HG03097 (cell line): ENCODE data around the gene FSTL4.

ENCODE experiments used
- ATAC-seq: cut with Tn5 transposase; IDR thresholded peaks from one replicate; pipeline ENCODE4 v1.9.1; 2021; ENCODE audit not compliant: unreplicated experiment, low FRiP score

The FSTL4 gene

DNA sequence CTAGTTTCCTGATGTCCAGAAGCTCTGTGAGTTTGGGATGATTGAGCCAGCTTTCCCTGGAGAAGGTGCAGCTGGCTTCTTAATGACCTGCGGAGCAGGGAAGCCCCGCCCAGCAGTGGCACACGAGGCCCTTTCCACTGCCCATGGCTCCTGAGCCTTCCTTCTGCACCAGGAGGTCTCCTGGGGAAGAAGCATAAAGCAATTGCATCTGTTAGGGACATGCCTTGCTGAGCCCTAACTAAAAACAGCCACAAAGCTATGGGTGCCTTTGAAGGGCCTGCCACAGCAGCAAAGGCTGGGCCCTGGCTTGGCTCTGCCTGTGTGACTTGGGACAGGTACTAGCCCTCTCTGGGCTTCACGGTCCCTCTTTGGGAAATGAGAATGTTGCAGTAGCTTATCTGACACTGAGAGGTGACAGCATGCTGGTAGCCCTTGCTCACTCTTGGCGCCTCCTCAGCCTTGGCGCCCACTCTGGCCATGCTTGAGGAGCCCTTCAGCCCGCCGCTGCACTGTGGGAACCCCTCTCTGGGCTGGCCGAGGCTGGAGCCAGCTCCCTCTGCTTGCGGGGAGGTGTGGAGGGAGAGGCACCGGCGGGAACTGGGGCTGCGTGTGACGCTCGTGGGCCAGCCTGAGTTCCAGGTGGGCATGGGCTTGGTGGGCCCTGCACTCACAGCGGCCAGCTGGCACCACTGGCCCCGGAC, 218.4 kb downstream of the FSTL4 start:
- ATAC-seq, result no peak

DNA sequence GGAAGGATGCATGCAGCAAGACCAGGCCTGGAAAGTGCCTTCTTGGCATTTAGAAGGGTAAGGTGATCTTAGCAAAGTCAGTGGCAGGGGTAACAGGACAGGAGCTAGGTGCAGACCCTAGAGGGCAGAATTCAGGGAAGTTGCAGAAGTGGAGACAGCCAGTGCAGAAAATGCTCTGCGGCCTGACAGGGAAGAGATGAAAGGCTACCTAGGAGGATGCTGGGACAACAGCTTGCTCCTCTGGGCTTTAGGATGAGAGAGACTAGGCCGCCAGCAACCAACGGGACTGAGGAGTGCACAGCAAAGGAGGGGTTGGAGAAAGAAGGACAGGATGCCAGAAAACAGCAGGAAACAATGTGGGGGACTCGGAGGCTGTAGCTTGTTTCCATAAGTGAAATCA, 219.9 kb downstream of the FSTL4 start:
- no peak for ATAC-seq

DNA sequence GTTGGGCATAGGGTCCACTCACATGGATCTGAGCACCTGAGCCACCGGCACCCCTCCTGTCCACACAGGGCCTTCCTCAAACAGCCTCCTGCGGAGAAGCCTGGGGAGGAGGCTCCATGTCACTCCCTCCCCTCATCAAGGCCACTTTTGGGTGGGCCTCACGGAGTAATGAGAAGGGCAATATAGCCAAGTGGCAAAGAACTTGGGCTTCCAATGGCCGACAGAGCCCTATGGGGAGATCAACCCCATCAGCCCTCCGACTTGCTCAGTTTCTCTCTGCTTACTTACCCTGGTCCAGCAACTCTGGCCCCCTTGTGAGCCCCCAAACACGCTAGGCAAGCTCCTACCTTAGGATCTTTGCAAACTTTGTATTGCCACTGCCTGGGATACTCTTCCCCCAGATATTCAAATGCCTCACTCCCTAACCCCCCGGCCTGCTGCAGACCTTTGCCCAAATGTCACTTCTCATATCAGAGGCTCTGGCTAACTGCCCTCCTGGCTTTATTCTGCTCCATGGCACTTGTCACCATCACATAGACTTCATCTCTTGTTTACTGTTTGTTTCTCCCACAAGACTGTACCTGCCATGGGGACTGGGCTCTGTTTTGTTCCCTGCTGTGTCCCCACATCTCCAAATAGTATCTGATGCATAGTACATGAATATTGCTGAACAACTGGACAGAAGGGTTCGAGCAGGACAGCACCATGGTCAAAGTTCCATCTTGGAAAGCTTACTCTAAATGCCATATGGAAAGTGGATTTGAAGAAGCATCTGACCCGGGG, 220.8 kb downstream of the FSTL4 start:
- ATAC-seq, result no peak

DNA sequence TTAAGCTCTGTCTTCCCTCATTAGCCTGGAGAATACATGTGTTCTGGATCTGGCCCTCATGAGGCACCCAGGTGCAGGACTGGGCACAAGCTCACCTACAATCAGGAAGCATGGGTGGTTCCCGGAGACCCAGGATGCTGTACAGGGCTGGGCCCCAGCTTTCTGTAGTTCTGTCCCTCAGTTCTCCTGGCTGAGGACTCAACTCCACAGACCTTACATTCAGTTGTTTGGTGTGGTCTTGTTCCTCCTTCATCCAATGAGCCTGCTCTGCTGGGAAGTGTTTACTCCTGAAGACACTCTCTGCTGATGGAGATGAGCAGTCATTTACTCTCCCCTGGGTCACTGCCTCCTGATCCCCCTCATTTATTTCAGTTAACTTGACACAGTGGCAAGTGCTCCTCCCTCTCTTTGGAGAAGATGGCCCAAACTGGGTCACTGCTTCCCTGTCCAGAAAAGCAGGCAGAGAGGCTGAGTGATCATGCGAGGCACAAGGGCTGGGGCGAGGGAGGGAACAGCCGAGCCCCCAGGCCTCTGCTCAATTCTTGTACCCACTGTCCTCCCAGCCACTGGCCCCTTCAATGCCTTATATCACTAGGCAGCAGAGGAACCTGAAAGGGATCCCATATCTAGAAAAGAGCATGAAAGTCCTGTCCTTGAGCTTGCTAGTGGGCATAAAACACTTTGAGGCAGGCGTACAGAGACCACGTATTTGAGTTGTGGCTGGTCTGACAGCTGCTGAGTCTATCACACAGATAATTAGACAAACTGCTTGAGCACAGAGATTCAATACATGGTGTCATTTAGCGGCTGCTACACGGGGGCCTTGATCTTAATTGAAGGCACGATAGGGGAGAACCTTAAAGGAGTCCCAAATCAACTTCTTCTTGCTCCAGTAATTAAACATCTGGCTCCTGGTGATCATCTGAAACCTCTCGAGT, 221.7 kb downstream of the FSTL4 start:
- no peak for ATAC-seq

DNA sequence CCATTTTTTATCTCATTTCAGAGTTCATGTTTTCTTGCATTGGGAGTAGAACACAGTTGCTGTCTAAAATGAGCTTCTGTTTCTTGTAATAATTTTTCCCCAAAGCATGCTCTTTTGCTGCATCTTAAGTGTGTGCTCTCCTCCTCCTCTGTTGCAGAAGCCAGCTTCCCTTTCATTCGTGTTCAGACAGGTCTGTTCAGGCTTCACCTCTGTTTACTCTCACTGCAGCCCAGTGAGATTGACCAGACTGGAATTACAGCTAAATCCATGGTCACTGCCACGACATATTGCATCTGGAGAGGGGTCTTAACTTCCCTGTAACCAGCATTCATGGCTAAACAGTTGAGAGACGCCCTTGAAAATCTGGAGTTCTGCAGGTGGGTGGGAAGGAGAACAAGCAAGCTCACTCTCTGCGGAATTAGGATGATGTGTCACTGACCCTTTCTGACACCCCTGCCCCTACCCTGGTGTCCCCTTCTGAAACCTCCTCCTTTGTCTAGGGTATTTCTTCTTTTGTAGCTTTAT, 223.2 kb downstream of the FSTL4 start:
- ATAC-seq, result no peak

DNA sequence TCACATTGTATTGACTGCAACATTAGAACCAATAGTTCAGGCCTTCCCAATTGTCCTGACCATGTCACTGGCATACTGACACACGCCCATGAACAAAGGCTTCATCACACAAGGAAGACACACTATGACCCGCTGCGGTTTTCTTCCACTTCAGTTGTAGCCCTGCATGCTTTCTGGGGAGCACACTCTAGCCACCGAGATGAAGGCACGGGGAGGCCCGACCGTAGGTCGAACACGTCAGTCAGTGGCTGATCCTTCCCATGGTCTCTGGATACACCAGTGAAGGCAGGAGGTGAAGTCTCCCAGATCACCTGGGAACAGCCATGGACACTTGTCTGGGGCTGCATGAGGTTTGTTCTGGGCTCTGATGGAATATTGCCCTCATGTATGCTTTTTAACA, 224.7 kb downstream of the FSTL4 start:
- no peak for ATAC-seq

DNA sequence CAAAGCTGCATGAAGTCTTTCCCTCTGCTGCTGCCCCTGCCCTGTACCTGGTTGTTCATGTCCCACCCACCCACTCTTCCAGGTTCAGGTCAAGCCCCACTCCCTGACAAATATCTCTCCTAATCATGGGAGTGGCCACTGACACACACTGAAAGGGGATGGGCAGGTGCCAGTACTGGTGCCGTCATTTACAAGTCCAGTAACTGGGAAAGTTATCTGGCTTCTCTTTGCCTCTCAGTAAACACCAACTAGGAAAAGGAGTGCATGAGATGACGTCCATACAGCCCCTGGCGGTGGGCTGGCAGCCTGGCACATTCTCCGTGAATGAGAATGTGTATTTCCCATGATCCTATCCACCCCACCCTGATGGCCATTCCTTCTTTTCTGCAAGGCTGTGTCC, 225.2 kb downstream of the FSTL4 start:
- ATAC-seq, result no peak

DNA sequence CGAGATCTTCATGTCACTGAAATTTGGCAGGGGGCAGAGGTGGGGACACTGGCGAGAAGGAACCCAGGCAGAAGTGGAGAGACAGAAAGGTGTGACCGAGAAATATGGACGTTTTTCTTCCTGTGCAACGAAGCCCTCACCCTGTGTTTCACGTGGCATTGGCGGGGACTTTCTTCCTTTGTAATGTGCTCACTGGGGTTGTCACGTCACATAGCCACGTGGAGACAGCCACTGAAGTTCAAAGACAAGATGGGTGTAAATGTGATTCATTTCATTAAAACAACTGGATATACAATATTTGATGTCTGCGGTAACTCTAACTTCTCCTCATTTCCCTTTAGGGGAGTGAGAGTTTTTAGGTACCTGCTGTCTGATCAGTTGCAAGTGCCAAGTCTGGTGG, 225.7 kb downstream of the FSTL4 start:
- ATAC-seq, result no peak

DNA sequence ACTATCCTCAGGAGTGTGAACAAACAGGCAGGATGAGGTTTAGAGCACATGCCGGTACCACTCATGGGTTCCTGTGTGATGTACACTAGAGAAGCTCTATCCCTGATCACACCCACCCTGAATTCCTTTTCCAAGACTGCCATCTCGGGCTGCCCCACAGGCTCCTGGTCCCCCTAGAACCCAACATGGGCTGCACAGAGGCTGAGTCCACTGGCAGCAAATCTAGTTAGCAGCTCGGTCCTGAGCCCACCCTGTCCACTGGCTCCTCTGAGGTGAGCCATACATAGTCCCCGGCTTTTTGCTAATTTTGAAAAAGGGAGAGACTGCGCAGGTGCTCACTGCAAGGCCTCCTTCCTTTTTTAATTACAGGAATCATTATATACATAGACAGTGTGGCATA, 227.0 kb downstream of the FSTL4 start:
- no peak for ATAC-seq

DNA sequence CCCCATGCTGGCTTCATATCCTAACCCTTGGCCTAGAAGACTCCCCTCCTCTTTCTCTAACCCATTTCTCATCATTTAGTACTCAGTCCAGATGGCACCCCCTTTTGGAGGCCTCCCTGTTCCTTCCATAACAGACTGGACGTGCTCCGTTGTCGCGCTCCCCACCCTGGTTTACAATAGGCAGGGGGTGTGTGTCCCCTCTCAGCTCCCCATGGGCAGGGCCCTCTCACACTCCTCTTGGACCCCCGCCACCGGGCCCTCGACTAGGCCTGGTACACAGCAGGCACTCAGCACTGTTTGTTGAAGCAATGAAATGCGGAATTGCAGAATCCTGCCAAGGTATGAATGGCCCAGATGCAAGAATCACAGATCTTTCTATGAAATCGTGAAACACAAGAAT, 227.4 kb downstream of the FSTL4 start:
- ATAC-seq, result no peak

DNA sequence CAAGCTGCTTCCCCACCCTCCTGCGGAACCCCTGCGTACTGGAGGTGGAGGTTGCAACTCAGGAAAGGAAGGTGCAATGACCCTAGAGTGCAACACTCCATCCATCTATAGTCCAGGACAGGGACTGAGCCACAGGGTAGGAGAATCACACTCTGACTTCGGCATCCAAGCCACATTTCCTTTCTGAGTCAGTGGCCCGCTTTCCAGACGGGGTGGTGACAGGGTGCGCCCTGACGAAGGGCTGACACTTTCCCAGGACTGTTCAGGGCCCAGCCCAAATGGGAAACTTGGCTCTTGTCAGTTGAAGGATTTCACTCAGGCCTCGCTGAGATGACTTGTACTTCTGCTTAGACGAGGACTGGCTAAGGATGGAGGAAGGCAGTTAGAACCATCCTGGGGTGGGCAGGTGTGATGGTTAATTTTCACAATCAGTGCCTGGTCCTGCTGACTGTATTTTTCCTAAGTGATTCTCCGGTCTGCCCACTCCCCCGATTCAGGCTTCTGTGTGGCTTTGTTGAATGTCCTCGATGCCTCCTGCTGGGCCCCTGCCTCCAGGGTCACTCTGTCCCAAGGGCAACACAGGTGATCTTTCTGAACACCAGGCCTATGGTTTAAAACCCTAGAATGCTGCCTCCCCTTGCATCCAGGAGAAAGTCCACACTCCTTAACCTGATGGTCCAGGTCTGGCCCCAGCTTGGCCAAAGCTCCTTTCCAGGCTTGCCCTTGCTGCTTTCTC, 228.1 kb downstream of the FSTL4 start:
- ATAC-seq, result no peak

DNA sequence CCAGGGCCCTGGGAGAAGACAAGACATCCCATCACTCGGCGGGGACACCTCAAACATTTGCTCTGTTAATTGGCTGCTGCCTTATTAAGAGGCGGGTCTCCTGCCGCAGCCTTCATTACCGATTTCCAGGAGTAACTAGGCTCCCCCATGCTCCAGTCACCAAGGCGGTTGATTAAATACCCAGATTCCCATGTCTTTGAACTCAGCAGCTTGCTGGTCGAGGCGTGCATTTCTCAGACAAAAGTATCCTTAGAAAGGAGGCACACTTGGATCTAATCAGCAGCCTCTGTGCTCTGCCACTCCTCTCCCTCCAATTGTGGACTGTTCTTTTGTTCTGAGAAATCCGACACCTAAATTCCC, 228.8 kb downstream of the FSTL4 start:
- no peak for ATAC-seq

DNA sequence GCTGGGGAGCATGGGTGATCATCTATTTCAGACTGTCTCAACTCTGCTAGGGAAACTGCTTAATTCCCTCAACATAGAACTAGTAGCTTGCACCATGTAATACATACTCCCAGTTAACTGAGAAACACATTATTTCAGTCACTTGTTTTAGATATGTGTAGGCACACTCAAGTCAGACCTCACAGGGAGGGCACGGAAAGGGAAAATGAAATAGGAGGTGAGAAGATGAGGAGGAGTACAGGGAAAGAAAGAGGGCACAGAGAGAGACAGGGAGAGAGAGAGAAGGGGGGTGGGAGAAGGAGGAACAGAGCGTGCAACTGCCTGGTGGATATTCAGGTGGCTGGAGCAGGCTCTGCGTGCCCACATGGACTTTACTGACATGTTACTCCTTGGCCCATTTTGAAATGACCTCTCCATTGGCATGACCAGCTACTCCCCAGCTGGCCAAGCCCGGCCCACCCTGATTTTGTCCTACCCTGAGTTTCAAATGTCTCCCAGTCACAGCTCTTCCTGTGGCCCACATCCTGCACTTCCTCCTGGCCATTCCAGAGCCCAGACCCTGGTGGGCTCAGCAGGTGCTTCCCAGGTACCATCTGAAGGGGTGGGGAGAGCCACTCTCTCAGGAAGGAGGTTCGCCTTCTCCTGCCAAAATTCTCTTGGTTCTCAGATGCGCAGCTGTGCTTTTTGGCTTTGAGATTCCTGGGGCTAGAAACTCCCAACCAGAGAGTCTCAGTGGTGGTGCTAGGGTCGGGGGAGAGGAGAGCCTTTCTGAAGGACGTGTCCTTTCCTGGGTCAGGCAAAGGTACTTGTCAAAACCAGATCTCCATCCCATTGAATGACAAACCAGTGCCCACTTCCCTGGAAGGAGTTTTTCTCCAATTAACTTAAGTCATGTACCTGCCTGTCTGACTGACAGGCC, 229.4 kb downstream of the FSTL4 start:
- no peak for ATAC-seq

DNA sequence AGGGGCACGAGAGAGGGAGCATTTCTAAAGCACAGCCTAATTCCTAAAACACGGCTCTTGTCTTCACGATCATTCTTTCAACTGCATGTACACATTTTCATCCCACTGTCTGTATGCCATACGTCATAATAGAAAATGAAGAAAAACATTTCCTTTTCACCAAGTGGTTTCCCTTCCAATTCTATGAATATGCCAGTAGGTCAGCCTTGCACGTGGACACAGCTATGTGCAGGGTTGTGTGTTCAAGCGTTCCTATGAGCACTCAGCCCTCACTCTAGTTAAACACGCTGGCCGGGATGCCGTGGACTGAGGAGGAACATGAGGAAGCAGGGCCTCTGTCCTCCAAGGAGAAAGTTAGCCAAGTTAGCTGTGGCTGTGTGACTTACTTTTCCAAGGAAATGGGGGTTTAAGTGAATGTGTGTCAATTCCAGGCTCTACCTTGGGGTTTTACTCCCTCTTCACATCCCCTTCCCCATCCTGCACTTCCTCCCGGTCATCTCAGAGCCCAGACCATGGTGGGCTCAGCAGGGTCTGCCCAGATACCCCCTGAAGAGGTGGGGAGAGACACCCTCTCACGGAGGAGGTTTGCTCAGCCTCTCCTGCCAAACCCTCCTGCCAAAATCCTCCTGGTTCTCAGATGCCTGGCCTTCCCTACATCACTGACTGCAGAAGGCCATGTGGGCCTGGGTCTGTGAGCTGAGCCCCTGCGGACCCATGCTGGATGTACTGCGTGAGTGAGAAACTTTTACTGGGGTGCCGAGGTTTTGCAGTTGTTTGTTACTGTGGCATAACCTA, 230.6 kb downstream of the FSTL4 start:
- ATAC-seq, result no peak

DNA sequence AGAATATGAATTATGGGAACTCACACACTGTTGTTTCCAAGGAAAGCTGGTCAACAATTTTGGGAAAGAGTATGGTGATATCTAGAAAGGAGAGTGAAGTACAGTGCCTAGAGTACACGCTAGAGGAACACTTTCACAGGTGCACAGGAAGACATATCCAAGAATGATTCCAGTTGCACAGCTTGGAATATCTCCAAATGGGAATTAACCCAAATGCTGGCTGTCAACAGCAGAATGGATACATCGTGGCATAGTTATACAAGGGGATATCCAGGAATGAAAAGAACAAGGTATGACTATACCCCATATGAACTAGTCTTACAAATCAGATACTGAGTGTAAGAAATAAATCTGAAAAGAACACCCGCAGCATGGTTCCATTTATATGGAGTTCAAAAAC, 231.3 kb downstream of the FSTL4 start:
- no peak for ATAC-seq

DNA sequence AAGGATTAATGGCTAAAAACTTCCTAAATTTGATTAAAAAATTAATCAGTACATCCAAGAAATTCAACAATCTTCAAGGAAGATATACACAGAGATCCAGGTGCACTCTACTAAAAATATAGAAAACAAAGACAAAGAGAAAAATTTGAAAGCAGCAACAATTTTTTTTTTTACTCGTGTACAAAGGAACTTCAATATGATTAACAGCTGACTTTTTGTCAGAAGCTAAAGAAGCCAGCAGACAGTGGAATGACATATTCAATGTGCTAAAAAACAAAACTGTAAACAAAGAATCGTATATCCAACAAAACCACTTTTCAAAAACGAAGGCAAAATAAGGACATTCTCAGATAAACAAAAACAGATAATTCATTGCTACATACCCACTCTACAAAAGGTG, 234.6 kb downstream of the FSTL4 start:
- ATAC-seq, result no peak

DNA sequence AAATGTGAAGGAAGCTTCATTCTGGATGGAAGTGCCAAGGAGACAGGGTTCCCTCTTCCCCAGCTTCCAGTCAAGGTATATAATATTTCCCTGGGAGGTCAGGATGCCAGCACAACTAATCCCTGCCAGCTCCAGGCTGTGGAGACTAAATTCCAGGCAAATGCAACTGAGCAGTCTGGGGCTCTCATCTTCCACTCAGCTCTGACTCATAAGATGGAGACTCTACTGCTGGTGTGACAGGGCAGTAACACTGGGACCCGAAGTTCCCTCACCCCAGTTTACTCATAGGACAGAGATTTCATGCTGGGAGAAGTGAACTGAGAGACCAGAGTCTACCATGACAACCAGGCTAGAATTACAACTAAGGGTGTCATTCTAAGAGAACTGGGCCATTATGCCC, 235.4 kb downstream of the FSTL4 start:
- ATAC-seq, result no peak

DNA sequence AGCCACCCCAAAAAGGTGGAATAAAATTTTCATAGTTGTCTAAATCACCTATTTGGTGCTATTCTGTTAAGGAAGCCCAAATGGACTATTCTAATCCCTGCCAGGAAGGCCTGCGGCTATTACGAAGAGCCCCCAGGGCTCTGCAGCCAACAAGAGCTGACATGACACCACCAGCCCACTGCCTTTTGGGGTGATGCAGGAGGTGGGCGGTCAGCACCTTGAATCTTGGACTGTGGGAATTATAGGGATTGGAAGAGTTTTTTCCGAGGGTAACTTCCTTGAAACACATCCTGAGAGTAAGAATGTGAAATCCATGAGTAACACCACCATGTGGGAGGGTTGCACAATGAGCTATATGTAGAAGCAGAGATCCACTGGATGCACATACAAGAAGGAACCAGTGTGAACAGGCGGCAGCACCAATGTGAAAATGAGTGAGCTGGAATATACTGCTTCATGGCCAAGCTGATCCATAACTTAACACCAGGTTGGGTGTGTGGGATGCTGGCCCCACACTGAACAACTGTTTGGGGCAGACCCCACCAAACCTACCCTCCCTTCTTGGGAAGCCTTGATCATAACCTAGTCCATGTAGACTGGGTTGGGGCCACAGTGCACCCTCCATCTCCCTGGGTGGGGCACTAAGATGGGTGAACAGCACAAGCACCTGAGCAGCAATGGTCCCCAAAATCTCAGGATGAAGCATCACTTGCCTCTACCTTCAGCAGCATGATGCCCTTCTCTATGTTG, 239.0 kb downstream of the FSTL4 start:
- ATAC-seq, result no peak
